SK-N-SH (cell line): ENCODE measurements around the gene LARGE1.

Experiments used
- CHD2 ChIP-seq: fragments of 150-350 bp; IDR thresholded peaks from 2 replicates; pipeline ENCODE4 v1.6.1; 2018; ENCODE audit warnings: low read length; ENCODE audit not compliant: partially characterized antibody
- CTCF ChIP-seq: fragments of 200-600 bp; sonication (generic); IDR thresholded peaks from 2 replicates; pipeline ENCODE4 v1.6.1; 2017; ENCODE audit warnings: antibody characterized with exemption, mild to moderate bottlenecking, moderate library complexity
- EP300 ChIP-seq, 2 experiments: IDR thresholded peaks; 2 replicates each; pipeline versions ENCODE4 v1.4.0 to v1.6.1; 2012; ENCODE audit warnings: borderline replicate concordance in 1 of 2, low read depth in 1 of 2, low read length in 1 of 2
- EZH2phosphoT487 ChIP-seq: fragments of 200-600 bp; sonication (generic); IDR thresholded peaks from 2 replicates; pipeline ENCODE4 v1.6.1; 2017; ENCODE audit warnings: low read depth, mixed run types, mild to moderate bottlenecking, antibody characterized with exemption, moderate library complexity, borderline replicate concordance
- GATA2 ChIP-seq: sonication (generic); formaldehyde crosslinking; IDR thresholded peaks from 2 replicates; pipeline ENCODE4 v1.5.0; 2020; ENCODE audit warnings: mild to moderate bottlenecking, missing genetic modification reagents
- MEF2A ChIP-seq: IDR thresholded peaks from 2 replicates; pipeline ENCODE4 v1.4.0; 2012; ENCODE audit warnings: low read depth, borderline replicate concordance
- POLR2AphosphoS5 ChIP-seq: IDR thresholded peaks from 2 replicates; pipeline ENCODE4 v1.6.1; 2012; ENCODE audit warnings: low read depth, low read length
- SIN3A ChIP-seq: IDR thresholded peaks from 2 replicates; pipeline ENCODE4 v1.6.1; 2012; ENCODE audit warnings: low read depth, mild to moderate bottlenecking, low read length, moderate library complexity, borderline replicate concordance
- SMC3 ChIP-seq: IDR thresholded peaks from 2 replicates; pipeline ENCODE4 v1.6.1; 2012; ENCODE audit warnings: low read depth, low read length, improper control_type of control experiment
- TAF1 ChIP-seq: IDR thresholded peaks from 2 replicates; pipeline ENCODE4 v1.6.1; 2012; ENCODE audit warnings: low read depth, mild to moderate bottlenecking, low read length, moderate library complexity, borderline replicate concordance
- TF ChIP-seq, protein P1 (sequence below): IDR thresholded peaks from 2 replicates; pipeline ENCODE4 v1.6.1; 2012; ENCODE audit warnings: mild to moderate bottlenecking, low read depth, low read length, moderate library complexity

DNA sequence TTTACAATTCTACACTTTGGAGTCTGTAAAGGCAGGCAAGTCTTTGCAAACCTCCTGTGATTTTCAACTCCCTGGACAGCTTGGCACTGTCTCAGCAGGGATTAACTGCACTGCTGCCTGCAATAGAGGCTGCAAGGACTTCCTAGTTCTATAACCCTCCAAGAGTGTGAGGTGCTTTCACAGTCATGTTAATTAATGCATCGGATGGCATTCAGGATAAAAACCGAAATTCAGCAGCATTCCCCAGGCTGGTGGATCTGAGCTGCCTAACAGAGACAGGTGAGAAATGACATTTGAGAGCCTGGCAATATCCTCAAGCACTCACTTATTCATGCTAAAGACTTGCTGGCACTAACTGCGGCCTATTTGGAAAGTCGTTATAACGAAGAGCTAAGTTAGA, 85.0 kb downstream of the LARGE1 start:
- TF ChIP-seq POLR2AphosphoS5 (no peak), MEF2A (no peak), CTCF (no peak), SMC3 (no peak), GATA2 (CRISPR knock-in tag) (no peak), EZH2phosphoT487 (no peak), EP300 (IDR thresholded peaks at IDR 0.05; ENCODE audit: borderline replicate concordance in 1 of 2, low read depth in 1 of 2, low read length in 1 of 2) (no peak), TAF1 (no peak), SIN3A (no peak), CHD2 (no peak)
- TF ChIP-seq, protein P1, sequence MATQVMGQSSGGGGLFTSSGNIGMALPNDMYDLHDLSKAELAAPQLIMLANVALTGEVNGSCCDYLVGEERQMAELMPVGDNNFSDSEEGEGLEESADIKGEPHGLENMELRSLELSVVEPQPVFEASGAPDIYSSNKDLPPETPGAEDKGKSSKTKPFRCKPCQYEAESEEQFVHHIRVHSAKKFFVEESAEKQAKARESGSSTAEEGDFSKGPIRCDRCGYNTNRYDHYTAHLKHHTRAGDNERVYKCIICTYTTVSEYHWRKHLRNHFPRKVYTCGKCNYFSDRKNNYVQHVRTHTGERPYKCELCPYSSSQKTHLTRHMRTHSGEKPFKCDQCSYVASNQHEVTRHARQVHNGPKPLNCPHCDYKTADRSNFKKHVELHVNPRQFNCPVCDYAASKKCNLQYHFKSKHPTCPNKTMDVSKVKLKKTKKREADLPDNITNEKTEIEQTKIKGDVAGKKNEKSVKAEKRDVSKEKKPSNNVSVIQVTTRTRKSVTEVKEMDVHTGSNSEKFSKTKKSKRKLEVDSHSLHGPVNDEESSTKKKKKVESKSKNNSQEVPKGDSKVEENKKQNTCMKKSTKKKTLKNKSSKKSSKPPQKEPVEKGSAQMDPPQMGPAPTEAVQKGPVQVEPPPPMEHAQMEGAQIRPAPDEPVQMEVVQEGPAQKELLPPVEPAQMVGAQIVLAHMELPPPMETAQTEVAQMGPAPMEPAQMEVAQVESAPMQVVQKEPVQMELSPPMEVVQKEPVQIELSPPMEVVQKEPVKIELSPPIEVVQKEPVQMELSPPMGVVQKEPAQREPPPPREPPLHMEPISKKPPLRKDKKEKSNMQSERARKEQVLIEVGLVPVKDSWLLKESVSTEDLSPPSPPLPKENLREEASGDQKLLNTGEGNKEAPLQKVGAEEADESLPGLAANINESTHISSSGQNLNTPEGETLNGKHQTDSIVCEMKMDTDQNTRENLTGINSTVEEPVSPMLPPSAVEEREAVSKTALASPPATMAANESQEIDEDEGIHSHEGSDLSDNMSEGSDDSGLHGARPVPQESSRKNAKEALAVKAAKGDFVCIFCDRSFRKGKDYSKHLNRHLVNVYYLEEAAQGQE: no peak
